Keratinocyte (primary cell): ENCODE data around the gene OR5L1. TPM values are rescaled to one million over a fixed set of nuclear protein-coding genes. Genes with fewer than 3 reads are reported as not detected.

Source experiments
- DNase-seq: peaks from one replicate; pipeline ENCODE4 v3.0.0-alpha.2; 2011; ENCODE audit warnings: low read depth, missing footprints, low spot score
- FAIRE-seq: peaks from 2 replicates; lab custom pipeline; 2011; peaks lifted over from hg19 to GRCh38; lab: Jason Lieb, UNC
- H2AFZ ChIP-seq: 2 replicates; pipeline ENCODE4 v1.6.0; 2012; ENCODE audit warnings: low read length, control low read depth, inconsistent platforms; ENCODE audit not compliant: control insufficient read depth
- H3K27ac ChIP-seq: 2 replicates; pipeline ENCODE4 v1.5.1; 2011; ENCODE audit warnings: low read length; ENCODE audit not compliant: control insufficient read depth, insufficient read depth
- H3K27me3 ChIP-seq: 3 replicates; pipeline ENCODE4 v1.6.0; 2011; ENCODE audit warnings: low read length; ENCODE audit not compliant: control insufficient read depth, insufficient read depth; ENCODE audit errors: extremely low read depth
- H3K36me3 ChIP-seq, 2 experiments: 2 replicates in 1 of 2; 3 replicates in 1 of 2; pipeline ENCODE4 v1.5.1; 2011; ENCODE audit warnings: low read length in 2 of 2, mild to moderate bottlenecking in 1 of 2; ENCODE audit not compliant: control insufficient read depth in 2 of 2, insufficient read depth in 2 of 2; ENCODE audit errors: extremely low read depth in 1 of 2
- H3K4me1 ChIP-seq: 3 replicates; pipeline ENCODE4 v1.5.1; 2011; ENCODE audit warnings: low read length; ENCODE audit not compliant: control insufficient read depth, insufficient read depth; ENCODE audit errors: extremely low read depth
- H3K4me2 ChIP-seq: 3 replicates; pipeline ENCODE4 v1.6.0; 2011; ENCODE audit warnings: low read depth, low read length; ENCODE audit not compliant: control insufficient read depth, insufficient read depth; ENCODE audit errors: extremely low read depth
- H3K4me3 ChIP-seq, 3 experiments: fragments of 200-600 bp in 1 of 3; sonication (generic) in 1 of 3; 2 replicates in 2 of 3; 3 replicates in 1 of 3; pipeline ENCODE4 v1.5.1; 2011 to 2016; ENCODE audit warnings: low read length in 3 of 3, mild to moderate bottlenecking in 3 of 3, control low read depth in 2 of 3, inconsistent platforms in 1 of 3, low read depth in 1 of 3, mixed read lengths in 1 of 3, mixed run types in 1 of 3, moderate library complexity in 1 of 3; ENCODE audit not compliant: control insufficient read depth in 2 of 3, insufficient read depth in 2 of 3; ENCODE audit errors: extremely low read depth in 1 of 3
- H3K79me2 ChIP-seq: 2 replicates; pipeline ENCODE4 v1.6.0; 2012; ENCODE audit warnings: low read length; ENCODE audit not compliant: control insufficient read depth, insufficient read depth
- H3K9ac ChIP-seq: 3 replicates; pipeline ENCODE4 v1.6.0; 2011; ENCODE audit warnings: low read length; ENCODE audit not compliant: control insufficient read depth, insufficient read depth; ENCODE audit errors: extremely low read depth
- H3K9me1 ChIP-seq: 3 replicates; pipeline ENCODE4 v1.6.0; 2011; ENCODE audit warnings: low read length; ENCODE audit not compliant: control insufficient read depth, insufficient read depth; ENCODE audit errors: extremely low read depth
- H3K9me3 ChIP-seq: 2 replicates; pipeline ENCODE4 v1.5.1; 2012; ENCODE audit warnings: low read depth, low read length; ENCODE audit not compliant: control insufficient read depth
- H4K20me1 ChIP-seq: 3 replicates; pipeline ENCODE4 v1.6.0; 2011; ENCODE audit warnings: low read length; ENCODE audit not compliant: control insufficient read depth, insufficient read depth; ENCODE audit errors: extremely low read depth
- EZH2 ChIP-seq: IDR thresholded peaks from one replicate; pipeline ENCODE4 v1.6.1; 2012; ENCODE audit warnings: inconsistent platforms, mild to moderate bottlenecking, low read length, moderate library complexity
- dilution Hi-C: fragments of 300-500 bp; cut with MboI; formaldehyde crosslinking; loops from one replicate; pipeline ENCODE4 v1.7.0; 2020; ENCODE audit warnings: low sequenced_read_pairs; ENCODE audit not compliant: extremely low pct_ligation_motif_present
- polyA plus RNA-seq, 5 experiments: library from polyadenylated mRNA; depleted of rRNA in 3 of 5; stranded (reverse) in 3 of 5; stranded (forward) in 1 of 5; unstranded in 1 of 5; fragments of >200 nt; gene quantifications; 1 replicate in 1 of 5; 2 replicates in 3 of 5; 3 replicates in 1 of 5; pipeline versions ENCODE4 v1.2.1 to v1.2.3, GENCODE V29; 2011 to 2012; ENCODE audit warnings: missing spikeins in 2 of 5, low read depth in 1 of 5, low replicate concordance in 1 of 5
- TF ChIP-seq, protein P1 (sequence below), 3 experiments: IDR thresholded peaks in 1 of 3; conservative IDR thresholded peaks in 1 of 3; optimal IDR thresholded peaks in 1 of 3; 2 replicates in 2 of 3; 3 replicates in 1 of 3; pipeline versions ENCODE3 to v1.5.1; 2011; ENCODE audit warnings: low read length in 3 of 3, mild to moderate bottlenecking in 3 of 3, moderate library complexity in 2 of 3, control low read depth in 1 of 3, inconsistent platforms in 1 of 3; ENCODE audit not compliant: insufficient read depth in 2 of 3; ENCODE audit errors: extremely low read depth in 1 of 3

Gene OR5L1
- polyA plus RNA-seq, 1 donor (not counting 4 experiments of a cell fraction or from before 2014, with no cell fraction given), result not detected

DNA sequence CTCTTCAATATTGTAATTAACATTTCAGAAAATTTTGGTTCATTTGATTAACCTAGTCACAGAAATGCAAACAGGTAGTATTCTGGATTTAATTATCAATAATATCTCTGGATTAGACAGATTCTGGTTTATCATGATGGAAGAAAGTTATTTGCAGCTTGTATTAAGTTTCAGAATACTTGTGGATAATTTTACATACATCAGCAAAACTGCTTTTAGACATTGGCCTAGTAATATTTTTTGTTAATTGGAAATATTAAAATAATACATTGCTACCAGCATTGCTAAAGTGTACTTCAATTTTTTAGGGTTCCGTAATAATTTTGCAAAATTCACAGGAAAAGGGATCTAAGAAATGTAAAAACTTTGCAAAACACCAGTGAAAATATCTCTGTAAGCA is 19.6 kb upstream of the OR5L1 start:
- no peaks in the 10 kb centered on the region for H3K9me1 ChIP-seq
- H2AFZ ChIP-seq, result no peak overlapping the region
- H3K27me3 ChIP-seq, result no peaks in the 10 kb centered on the region
- FAIRE-seq (no peak), DNase-seq (no peak)
- dilution Hi-C loops, result no loop called here
- no peaks in the 10 kb centered on the region for H3K79me2 ChIP-seq
- H3K4me2 ChIP-seq, result no peak overlapping the region
- no peak overlapping the region for H3K4me3 ChIP-seq
- peaks cover 2% of the 10 kb centered on the region for H3K9me3 ChIP-seq
- H3K4me1 ChIP-seq, result no peaks in the 10 kb centered on the region
- H3K9ac ChIP-seq, result no peak overlapping the region
- H3K27ac ChIP-seq, result no peak overlapping the region
- no peaks in the 10 kb centered on the region for H3K36me3 ChIP-seq
- TF ChIP-seq, protein P1, sequence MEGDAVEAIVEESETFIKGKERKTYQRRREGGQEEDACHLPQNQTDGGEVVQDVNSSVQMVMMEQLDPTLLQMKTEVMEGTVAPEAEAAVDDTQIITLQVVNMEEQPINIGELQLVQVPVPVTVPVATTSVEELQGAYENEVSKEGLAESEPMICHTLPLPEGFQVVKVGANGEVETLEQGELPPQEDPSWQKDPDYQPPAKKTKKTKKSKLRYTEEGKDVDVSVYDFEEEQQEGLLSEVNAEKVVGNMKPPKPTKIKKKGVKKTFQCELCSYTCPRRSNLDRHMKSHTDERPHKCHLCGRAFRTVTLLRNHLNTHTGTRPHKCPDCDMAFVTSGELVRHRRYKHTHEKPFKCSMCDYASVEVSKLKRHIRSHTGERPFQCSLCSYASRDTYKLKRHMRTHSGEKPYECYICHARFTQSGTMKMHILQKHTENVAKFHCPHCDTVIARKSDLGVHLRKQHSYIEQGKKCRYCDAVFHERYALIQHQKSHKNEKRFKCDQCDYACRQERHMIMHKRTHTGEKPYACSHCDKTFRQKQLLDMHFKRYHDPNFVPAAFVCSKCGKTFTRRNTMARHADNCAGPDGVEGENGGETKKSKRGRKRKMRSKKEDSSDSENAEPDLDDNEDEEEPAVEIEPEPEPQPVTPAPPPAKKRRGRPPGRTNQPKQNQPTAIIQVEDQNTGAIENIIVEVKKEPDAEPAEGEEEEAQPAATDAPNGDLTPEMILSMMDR (optimal IDR thresholded peaks at IDR 0.05 in 1 of 3, IDR thresholded peaks at IDR 0.05 in 1 of 3, conservative IDR thresholded peaks at IDR 0.05 in 1 of 3; ENCODE audit: extremely low read depth in 1 of 3, insufficient read depth in 2 of 3, low read length in 3 of 3), result no peak
- TF ChIP-seq EZH2, result no peak
- no peaks in the 10 kb centered on the region for H4K20me1 ChIP-seq

- Histone ChIP-seq H3K4me3 (no peak overlapping the region), H2AFZ (no peak overlapping the region), H3K9ac (no peak overlapping the region), H3K79me2 (no peaks in the 10 kb centered on the region), H3K4me2 (no peak overlapping the region), H3K9me1 (no peaks in the 10 kb centered on the region), H3K4me1 (no peaks in the 10 kb centered on the region), H3K9me3 (peaks cover 2% of the 10 kb centered on the region), H4K20me1 (no peaks in the 10 kb centered on the region), H3K36me3 (no peaks in the 10 kb centered on the region), H3K27me3 (no peaks in the 10 kb centered on the region), H3K27ac (no peak overlapping the region)
- TF ChIP-seq EZH2, result no peak
- TF ChIP-seq, protein P1 (optimal IDR thresholded peaks at IDR 0.05 in 1 of 3, IDR thresholded peaks at IDR 0.05 in 1 of 3, conservative IDR thresholded peaks at IDR 0.05 in 1 of 3; ENCODE audit: extremely low read depth in 1 of 3, insufficient read depth in 2 of 3, low read length in 3 of 3), result no peak
- dilution Hi-C loops, result no loop called here
- FAIRE-seq (no peak), DNase-seq (no peak)
Observed at GRCh38 chr11:55793321-55793720, 17.8 kb upstream of the OR5L1 start.
